ENCODE results near the gene MSN. TPM values are rescaled to one million over a fixed set of nuclear protein-coding genes. Genes with fewer than 3 reads are reported as not detected.
"Not testable (repeated sequence)": the region's sequence is repeated elsewhere in the genome, so short reads cannot be mapped to it uniquely, and the experiment has no call there.

The MSN gene
- 281 and 286 TPM in 2 replicates for total RNA-seq (2014; rRNA removed; shearing (Covaris generic))
- 268 and 285 TPM in 2 replicates for polyA plus RNA-seq (2016; fragmentation: Nextera tagmentation; extraction: Ambion mirVana)

GRCh38 chrX:65667503-65668376, at the start of gene MSN:
Gene MSN, plus strand, starts transcription at chrX:65667654. Its CDS starts 188 bp downstream, at chrX:65667842.
- TF ChIP-seq EZH2phosphoT487 (IDR thresholded peaks at IDR 0.05; ENCODE audit: insufficient read depth, low read depth): no peak
- 0 out of 2 replicates have a peak, but pooled peaks cover 5% of the 10 kb centered on the region for H4K20me1 ChIP-seq (ENCODE audit: insufficient read depth)
- peak within 1 kb of the TSS; percentile 99 for H3K27ac ChIP-seq
- peak within 1 kb of the TSS; percentile 93 for H3K4me3 ChIP-seq
- H3K27me3 ChIP-seq (replicated peaks; ENCODE audit: insufficient read depth): no peaks in the 10 kb centered on the region
- H3F3A ChIP-seq (ENCODE audit: insufficient read depth): peaks cover 23% of the 10 kb centered on the region
- no peaks in the 10 kb centered on the region for H3K9me2 ChIP-seq (ENCODE audit: insufficient read depth)
- 0 to 2% methylated on average over 14 to 36 of the region's 56 CpGs for WGBS, 2 experiments (ENCODE audit: low coverage in 1 of 2, low lambda C conversion rate in 2 of 2, missing lambda C conversion rate in 2 of 2)
- H3K9me3 ChIP-seq (ENCODE audit: low read depth): no peaks in the 10 kb centered on the region
- peak within 1 kb of the TSS; percentile 90 for H3K4me2 ChIP-seq (ENCODE audit: unreplicated experiment)
- H3K9ac ChIP-seq: peak within 1 kb of the TSS; percentile 100
- H3K36me3 ChIP-seq (ENCODE audit: low read depth): no peaks in the 10 kb centered on the region
- H2AFZ ChIP-seq: peak within 1 kb of the TSS; percentile 73
- peaks cover 25% of the 10 kb centered on the region; the same call in 1 of the 2 replicates for H3K4me1 ChIP-seq (ENCODE audit: insufficient read depth)
- in situ Hi-C loops (cut with MboI): no loop called here
- DNase-seq: peak; percentile 79
- peaks cover 52% of the 10 kb centered on the region for H3K79me2 ChIP-seq (ENCODE audit: insufficient read depth)

DNA sequence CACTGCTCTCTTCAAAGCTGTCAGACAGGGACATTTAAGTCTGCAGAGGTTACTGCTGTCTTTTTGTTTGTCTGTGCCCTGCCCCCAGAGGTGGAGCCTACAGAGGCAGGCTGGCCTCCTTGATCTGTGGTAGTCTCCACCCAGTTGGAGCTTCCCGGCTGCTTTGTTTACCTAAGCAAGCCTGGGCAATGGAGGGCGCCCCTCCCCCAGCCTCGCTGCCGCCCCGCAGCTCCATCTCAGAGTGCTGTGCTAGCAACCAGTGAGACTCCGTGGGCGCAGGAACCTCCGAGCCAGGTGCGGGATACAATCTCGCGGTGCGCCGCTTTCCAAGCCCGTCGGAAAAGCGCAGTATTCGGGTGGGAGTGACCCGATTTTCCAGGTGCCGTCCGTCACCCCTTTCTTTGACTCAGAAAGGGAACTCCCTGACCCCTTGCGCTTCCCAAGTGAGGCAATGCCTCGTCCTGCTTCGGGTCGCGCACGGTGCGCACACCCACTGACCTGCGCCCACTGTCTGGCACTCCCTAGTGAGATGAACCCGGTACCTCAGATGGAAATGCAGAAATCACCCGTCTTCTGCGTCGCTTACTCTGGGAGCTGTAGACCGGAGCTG, 47.3 kb upstream of the MSN start:
- H3K4me2 ChIP-seq (ENCODE audit: unreplicated experiment); H3K27me3 ChIP-seq (replicated peaks; ENCODE audit: insufficient read depth); in situ Hi-C loops (cut with MboI); H2AFZ ChIP-seq; H3K9me2 ChIP-seq (ENCODE audit: insufficient read depth); H3K79me2 ChIP-seq (ENCODE audit: insufficient read depth); H4K20me1 ChIP-seq (ENCODE audit: insufficient read depth); H3K9ac ChIP-seq; H3K4me3 ChIP-seq; H3K36me3 ChIP-seq (ENCODE audit: low read depth); H3F3A ChIP-seq (ENCODE audit: insufficient read depth); H3K9me3 ChIP-seq (ENCODE audit: low read depth); H3K4me1 ChIP-seq (ENCODE audit: insufficient read depth); DNase-seq; H3K27ac ChIP-seq: not testable (repeated sequence)
- 87 to 97% methylated on average over 5 to 23 of the region's 33 CpGs for WGBS, 2 experiments (ENCODE audit: low coverage in 1 of 2, low lambda C conversion rate in 2 of 2, missing lambda C conversion rate in 2 of 2)

DNA sequence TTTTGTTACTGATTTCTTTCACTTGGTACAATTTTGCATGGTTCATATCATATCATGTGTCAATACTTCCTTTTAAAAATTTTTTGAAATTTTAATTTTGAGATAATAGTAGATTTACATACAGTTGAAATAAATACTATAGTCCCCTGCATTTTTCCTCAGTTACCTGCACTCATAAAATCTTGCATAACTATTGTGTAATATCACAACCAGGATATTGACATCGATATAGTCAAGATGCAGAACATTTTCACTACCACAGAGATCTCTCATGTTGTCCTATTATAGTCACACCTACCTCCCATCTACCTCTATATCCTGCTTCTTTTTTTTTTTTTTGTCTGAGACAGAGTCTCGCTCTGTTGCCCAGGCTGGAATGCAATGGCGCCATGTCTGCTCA, 36.7 kb upstream of the MSN start:
- Histone ChIP-seq H3K4me3 (no peak overlapping the region), H3K36me3 (ENCODE audit: low read depth) (no peaks in the 10 kb centered on the region), H2AFZ (no peak overlapping the region), H3K9me3 (ENCODE audit: low read depth) (no peaks in the 10 kb centered on the region), H3F3A (ENCODE audit: insufficient read depth) (no peaks in the 10 kb centered on the region), H3K79me2 (ENCODE audit: insufficient read depth) (no peaks in the 10 kb centered on the region), H3K27ac (no peak overlapping the region), H3K4me1 (ENCODE audit: insufficient read depth) (peaks cover 9% of the 10 kb centered on the region; the same call in 1 of the 2 replicates), H3K27me3 (replicated peaks; ENCODE audit: insufficient read depth) (no peaks in the 10 kb centered on the region), H4K20me1 (ENCODE audit: insufficient read depth) (no peaks in the 10 kb centered on the region), H3K9ac (no peak overlapping the region), H3K9me2 (ENCODE audit: insufficient read depth) (no peaks in the 10 kb centered on the region), H3K4me2 (ENCODE audit: unreplicated experiment) (no peak overlapping the region)
- TF ChIP-seq EZH2 (IDR thresholded peaks at IDR 0.05; ENCODE audit: insufficient read depth, poor library complexity, severe bottlenecking): no peak
- TF ChIP-seq EZH2phosphoT487 (IDR thresholded peaks at IDR 0.05; ENCODE audit: insufficient read depth, low read depth): no peak
- WGBS, 2 experiments (ENCODE audit: low coverage in 1 of 2, low lambda C conversion rate in 2 of 2, missing lambda C conversion rate in 2 of 2): 89 to 100% methylated on average over 2 to 3 of the region's 3 CpGs
- no peak for DNase-seq
- in situ Hi-C loops (cut with MboI): no loop called here

DNA sequence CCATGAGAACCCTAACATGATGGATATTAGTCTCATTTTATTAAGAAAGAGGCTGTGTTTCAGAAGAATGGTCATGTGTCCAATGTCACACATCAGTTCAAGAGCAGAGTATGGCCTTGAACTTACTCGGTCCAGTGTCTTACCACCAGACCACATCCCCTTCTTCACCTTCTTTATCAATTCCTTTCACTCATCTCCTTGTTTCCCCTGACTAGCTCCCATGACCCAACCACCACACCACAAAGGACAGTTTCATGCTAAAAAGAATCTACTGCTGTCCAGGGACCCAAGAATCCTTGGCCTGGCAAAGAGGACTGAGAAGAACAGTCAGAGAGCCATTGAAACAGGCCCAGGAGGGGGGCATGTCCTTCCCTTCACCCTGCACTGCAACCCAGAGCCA, 33.6 kb upstream of the MSN start:
- peaks cover 14% of the 10 kb centered on the region; the same call in 1 of the 2 replicates for H3K4me1 ChIP-seq (ENCODE audit: insufficient read depth)
- in situ Hi-C loops (cut with MboI): no loop called here
- no peaks in the 10 kb centered on the region for H3K9me2 ChIP-seq (ENCODE audit: insufficient read depth)
- no peak overlapping the region for H3K27ac ChIP-seq
- H3K27me3 ChIP-seq (replicated peaks; ENCODE audit: insufficient read depth): no peaks in the 10 kb centered on the region
- no peak overlapping the region for H3K9ac ChIP-seq
- DNase-seq: no peak
- H3K4me2 ChIP-seq (ENCODE audit: unreplicated experiment): no peak overlapping the region
- no peaks in the 10 kb centered on the region for H4K20me1 ChIP-seq (ENCODE audit: insufficient read depth)
- H3K4me3 ChIP-seq: no peak overlapping the region
- H3F3A ChIP-seq (ENCODE audit: insufficient read depth): no peaks in the 10 kb centered on the region
- no peak overlapping the region for H2AFZ ChIP-seq
- H3K79me2 ChIP-seq (ENCODE audit: insufficient read depth): no peaks in the 10 kb centered on the region
- H3K36me3 ChIP-seq (ENCODE audit: low read depth): no peaks in the 10 kb centered on the region
- H3K9me3 ChIP-seq (ENCODE audit: low read depth): no peaks in the 10 kb centered on the region
- WGBS, 2 experiments (ENCODE audit: low coverage in 1 of 2, low lambda C conversion rate in 2 of 2, missing lambda C conversion rate in 2 of 2): 100% methylated on average over 1 of the region's 1 CpG
- TF ChIP-seq EZH2phosphoT487 (IDR thresholded peaks at IDR 0.05; ENCODE audit: insufficient read depth, low read depth) (no peak), EZH2 (IDR thresholded peaks at IDR 0.05; ENCODE audit: insufficient read depth, poor library complexity, severe bottlenecking) (no peak)

Measured in GM23248 (cell line).